Loucy (cell line): ENCODE measurements around the gene AMPD3.

Experiments used
- CTCF ChIP-seq: fragments of 200-600 bp; sonication (generic); conservative IDR thresholded peaks from 2 replicates; pipeline ENCODE4 v1.5.1; 2014; ENCODE audit warnings: mild to moderate bottlenecking, antibody characterized with exemption, low read length
- EZH2phosphoT487 ChIP-seq: fragments of 200-600 bp; IDR thresholded peaks from 2 replicates; pipeline ENCODE4 v1.6.1; 2018; ENCODE audit warnings: antibody characterized with exemption, mild to moderate bottlenecking, moderate library complexity, borderline replicate concordance

DNA sequence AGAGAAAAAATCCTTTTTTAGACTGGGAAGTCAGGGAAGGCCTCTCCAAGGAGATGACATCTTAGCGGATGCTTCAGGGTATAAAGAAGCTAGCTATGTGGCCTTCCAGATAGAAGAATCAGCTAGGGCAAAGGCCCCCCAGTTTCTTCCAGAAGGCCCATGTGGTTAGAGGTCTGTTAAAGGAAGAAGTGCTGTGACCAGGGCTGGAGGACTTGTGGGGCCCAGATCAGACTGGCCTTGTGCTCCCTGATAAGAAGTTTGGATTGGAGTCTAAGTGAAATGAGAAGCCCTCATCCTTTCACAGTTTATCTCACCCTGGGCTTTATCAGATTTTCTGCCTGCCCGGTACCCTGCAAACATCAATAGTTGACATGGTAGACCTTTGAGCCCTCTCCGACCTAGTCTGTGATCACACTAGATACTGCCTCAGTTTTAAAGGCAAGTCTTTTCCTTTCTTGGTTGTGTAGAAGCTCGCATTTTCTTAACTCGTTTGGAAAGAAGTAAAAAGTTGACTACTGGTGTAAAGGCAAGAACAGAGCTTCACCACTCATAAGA is 7.8 kb downstream of the AMPD3 start:
- TF ChIP-seq CTCF (no peak), EZH2phosphoT487 (no peak)
